HG03432 (cell line): ENCODE results near the gene GNAI2.
"Not testable (repeated sequence)": the region's sequence is repeated elsewhere in the genome, so short reads cannot be mapped to it uniquely, and the experiment has no call there.

Source experiments
- ATAC-seq: cut with Tn5 transposase; IDR thresholded peaks from one replicate; pipeline ENCODE4 v1.9.1; 2021; ENCODE audit warnings: mild to moderate bottlenecking, moderate library complexity; ENCODE audit not compliant: unreplicated experiment

The GNAI2 gene

GRCh38 chr3:50204804-50205412 is 31.1 kb upstream of the GNAI2 start, which contains the start of gene SLC38A3:
Gene SLC38A3 (plus strand): TSS chr3:50205271. CDS start chr3:50214200, 8,929 bp downstream.
- no peak for ATAC-seq

GRCh38 chr3:50205413-50206276 is 30.4 kb upstream of the GNAI2 start:
- no peak for ATAC-seq

GRCh38 chr3:50207359-50208042 is 28.5 kb upstream of the GNAI2 start:
- ATAC-seq, result no peak

- ATAC-seq, result no peak
These were observed 27.2 kb upstream of the GNAI2 start for GRCh38 chr3:50208677-50209344.

- no peak for ATAC-seq
These were observed 25.9 kb upstream of the GNAI2 start for GRCh38 chr3:50210176-50210509.

- no peak for ATAC-seq
These were observed 25.3 kb upstream of the GNAI2 start for GRCh38 chr3:50210510-50211367.

GRCh38 chr3:50211368-50211717 is 24.7 kb upstream of the GNAI2 start:
- not testable (repeated sequence) for ATAC-seq

- ATAC-seq, result no peak
These were observed 24.1 kb upstream of the GNAI2 start for GRCh38 chr3:50211930-50212329.

GRCh38 chr3:50212502-50212901 is 23.5 kb upstream of the GNAI2 start:
- ATAC-seq, result no peak

- ATAC-seq, result no peak
These were observed 23.0 kb upstream of the GNAI2 start for GRCh38 chr3:50212971-50213370.

GRCh38 chr3:50213373-50213772 is 22.6 kb upstream of the GNAI2 start:
- ATAC-seq, result no peak

- no peak for ATAC-seq
These were observed 21.2 kb upstream of the GNAI2 start for GRCh38 chr3:50214824-50215223.

GRCh38 chr3:50215529-50215928 is 20.5 kb upstream of the GNAI2 start:
- no peak for ATAC-seq

- ATAC-seq, result no peak
These were observed 18.3 kb upstream of the GNAI2 start for GRCh38 chr3:50217681-50218080.

- no peak for ATAC-seq
These were observed 17.6 kb upstream of the GNAI2 start for GRCh38 chr3:50218448-50218847.

- no peak for ATAC-seq
These were observed 16.7 kb upstream of the GNAI2 start for GRCh38 chr3:50219285-50219684.

- no peak for ATAC-seq
These were observed 15.9 kb upstream of the GNAI2 start for GRCh38 chr3:50220109-50220508.

- ATAC-seq, result no peak
These were observed 15.0 kb upstream of the GNAI2 start for GRCh38 chr3:50221051-50221410.

GRCh38 chr3:50221411-50222168 is 14.4 kb upstream of the GNAI2 start:
- no peak for ATAC-seq

GRCh38 chr3:50222169-50222528 is 13.9 kb upstream of the GNAI2 start:
- no peak for ATAC-seq
